WTC11 (cell line): Measurements from ENCODE around the gene PTPRC.

Experiments
- AFF4 ChIP-seq: sonication (generic); formaldehyde crosslinking; IDR thresholded peaks from 2 replicates; pipeline ENCODE4 v1.8.1; 2023; ENCODE audit warnings: mild to moderate bottlenecking, missing genetic modification reagents, borderline replicate concordance
- CTCF ChIP-seq: fragments of 200-600 bp; IDR thresholded peaks from 2 replicates; pipeline ENCODE4 v1.8.0; 2022; ENCODE audit warnings: antibody characterized with exemption
- GABPB1 ChIP-seq: sonication (generic); formaldehyde crosslinking; IDR thresholded peaks from 2 replicates; pipeline ENCODE4 v1.8.1; 2023; ENCODE audit warnings: mild to moderate bottlenecking, missing genetic modification reagents
- HMGA2 ChIP-seq: fragments of 250-450 bp; sonication (Bioruptor Pico); IDR thresholded peaks from 2 replicates; pipeline ENCODE4 v1.4.0; 2021; ENCODE audit warnings: mild to moderate bottlenecking, moderate library complexity
- IRF2 ChIP-seq: sonication (generic); formaldehyde crosslinking; IDR thresholded peaks from 2 replicates; pipeline ENCODE4 v1.8.0; 2022; ENCODE audit warnings: low read depth, missing genetic modification reagents, borderline replicate concordance
- RELA ChIP-seq: sonication (generic); formaldehyde crosslinking; IDR thresholded peaks from 2 replicates; pipeline ENCODE4 v1.8.1; 2022; ENCODE audit warnings: missing genetic modification reagents, mild to moderate bottlenecking, borderline replicate concordance
- SP1 ChIP-seq: sonication (generic); formaldehyde crosslinking; conservative IDR thresholded peaks from 2 replicates; pipeline ENCODE4 v1.8.1; 2022; ENCODE audit warnings: missing genetic modification reagents
- TEAD4 ChIP-seq: sonication (generic); formaldehyde crosslinking; IDR thresholded peaks from 2 replicates; pipeline ENCODE4 v1.8.0; 2022; ENCODE audit warnings: mild to moderate bottlenecking, missing genetic modification reagents
- ZNF121 ChIP-seq: sonication (generic); formaldehyde crosslinking; IDR thresholded peaks from 2 replicates; pipeline ENCODE4 v1.8.0; 2023; ENCODE audit warnings: missing genetic modification reagents
- ZNF219 ChIP-seq: sonication (generic); formaldehyde crosslinking; IDR thresholded peaks from 2 replicates; pipeline ENCODE4 v1.8.0; 2023; ENCODE audit warnings: missing genetic modification reagents, mild to moderate bottlenecking, borderline replicate concordance
- ZNF317 ChIP-seq: sonication (generic); formaldehyde crosslinking; IDR thresholded peaks from 2 replicates; pipeline ENCODE4 v1.8.1; 2023; ENCODE audit warnings: low read depth, mild to moderate bottlenecking, moderate library complexity, missing genetic modification reagents, borderline replicate concordance
- ZNF423 ChIP-seq: fragments of 250-450 bp; sonication (Bioruptor Pico); IDR thresholded peaks from 2 replicates; pipeline ENCODE4 v2.1.2; 2022; ENCODE audit warnings: mild to moderate bottlenecking, moderate library complexity
- TF ChIP-seq, protein P1 (sequence below): sonication (generic); formaldehyde crosslinking; conservative IDR thresholded peaks from 2 replicates; pipeline ENCODE4 v1.8.1; 2023; ENCODE audit warnings: mild to moderate bottlenecking, low read depth, missing genetic modification reagents, moderate library complexity

GRCh38 chr1:198717510-198717909 is 78.7 kb downstream of the PTPRC start:
- TF ChIP-seq HMGA2 (CRISPR knock-in tag) (no peak), AFF4 (CRISPR knock-in tag) (no peak), CTCF (no peak), SP1 (CRISPR knock-in tag) (no peak), ZNF423 (CRISPR knock-in tag) (no peak), ZNF121 (CRISPR knock-in tag) (no peak), IRF2 (no peak), TEAD4 (CRISPR knock-in tag) (no peak), ZNF317 (CRISPR knock-in tag) (no peak), RELA (CRISPR knock-in tag) (no peak), GABPB1 (no peak), ZNF219 (no peak)
- TF ChIP-seq, protein P1, sequence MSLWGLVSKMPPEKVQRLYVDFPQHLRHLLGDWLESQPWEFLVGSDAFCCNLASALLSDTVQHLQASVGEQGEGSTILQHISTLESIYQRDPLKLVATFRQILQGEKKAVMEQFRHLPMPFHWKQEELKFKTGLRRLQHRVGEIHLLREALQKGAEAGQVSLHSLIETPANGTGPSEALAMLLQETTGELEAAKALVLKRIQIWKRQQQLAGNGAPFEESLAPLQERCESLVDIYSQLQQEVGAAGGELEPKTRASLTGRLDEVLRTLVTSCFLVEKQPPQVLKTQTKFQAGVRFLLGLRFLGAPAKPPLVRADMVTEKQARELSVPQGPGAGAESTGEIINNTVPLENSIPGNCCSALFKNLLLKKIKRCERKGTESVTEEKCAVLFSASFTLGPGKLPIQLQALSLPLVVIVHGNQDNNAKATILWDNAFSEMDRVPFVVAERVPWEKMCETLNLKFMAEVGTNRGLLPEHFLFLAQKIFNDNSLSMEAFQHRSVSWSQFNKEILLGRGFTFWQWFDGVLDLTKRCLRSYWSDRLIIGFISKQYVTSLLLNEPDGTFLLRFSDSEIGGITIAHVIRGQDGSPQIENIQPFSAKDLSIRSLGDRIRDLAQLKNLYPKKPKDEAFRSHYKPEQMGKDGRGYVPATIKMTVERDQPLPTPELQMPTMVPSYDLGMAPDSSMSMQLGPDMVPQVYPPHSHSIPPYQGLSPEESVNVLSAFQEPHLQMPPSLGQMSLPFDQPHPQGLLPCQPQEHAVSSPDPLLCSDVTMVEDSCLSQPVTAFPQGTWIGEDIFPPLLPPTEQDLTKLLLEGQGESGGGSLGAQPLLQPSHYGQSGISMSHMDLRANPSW = no peak
